RKO (cell line): ENCODE data around the gene SYNCRIP.
"Not testable (repeated sequence)": the region's sequence is repeated elsewhere in the genome, so short reads cannot be mapped to it uniquely, and the experiment has no call there.

Source experiments
- DNase-seq: peaks from one replicate; pipeline ENCODE4 v3.0.0-alpha.2; 2016; ENCODE audit warnings: low spot score

Gene SYNCRIP

GRCh38 chr6:85593438-85594196 lies 49.1 kb downstream of the SYNCRIP start, which contains the start of gene SNX14:
SNX14 (minus strand) TSS chr6:85593858; CDS start chr6:85593718, 140 bp downstream.
- peak; percentile 91 for DNase-seq

- no peak for DNase-seq
These were observed 50.7 kb downstream of the SYNCRIP start for GRCh38 chr6:85592033-85592432.

- DNase-seq = no peak
These were observed 51.5 kb downstream of the SYNCRIP start for GRCh38 chr6:85591207-85591606.

- DNase-seq = no peak
These were observed 56.9 kb downstream of the SYNCRIP start for GRCh38 chr6:85585741-85586140.

- not testable (repeated sequence) for DNase-seq
These were observed 59.9 kb downstream of the SYNCRIP start for GRCh38 chr6:85582832-85583231.

- DNase-seq = no peak
These were observed 61.1 kb downstream of the SYNCRIP start for GRCh38 chr6:85581572-85581971.

GRCh38 chr6:85580878-85581267 lies 61.8 kb downstream of the SYNCRIP start:
- peak; percentile 31 for DNase-seq

- DNase-seq = no peak
These were observed 62.4 kb downstream of the SYNCRIP start for GRCh38 chr6:85580118-85580877.

GRCh38 chr6:85579581-85579980 lies 63.1 kb downstream of the SYNCRIP start:
- no peak for DNase-seq

- DNase-seq = no peak
These were observed 66.2 kb downstream of the SYNCRIP start for GRCh38 chr6:85576476-85576875.

- peak; percentile 60 for DNase-seq
These were observed 67.6 kb downstream of the SYNCRIP start for GRCh38 chr6:85574932-85575598.

GRCh38 chr6:85569323-85569722 lies 73.4 kb downstream of the SYNCRIP start:
- DNase-seq = peak; percentile 21

GRCh38 chr6:85568411-85568810 lies 74.3 kb downstream of the SYNCRIP start:
- no peak for DNase-seq

GRCh38 chr6:85565736-85566135 lies 77.0 kb downstream of the SYNCRIP start:
- no peak for DNase-seq

- not testable (repeated sequence) for DNase-seq
These were observed 78.5 kb downstream of the SYNCRIP start for GRCh38 chr6:85564223-85564622.
